Measurements from ENCODE around the gene KLHL3.

DNA sequence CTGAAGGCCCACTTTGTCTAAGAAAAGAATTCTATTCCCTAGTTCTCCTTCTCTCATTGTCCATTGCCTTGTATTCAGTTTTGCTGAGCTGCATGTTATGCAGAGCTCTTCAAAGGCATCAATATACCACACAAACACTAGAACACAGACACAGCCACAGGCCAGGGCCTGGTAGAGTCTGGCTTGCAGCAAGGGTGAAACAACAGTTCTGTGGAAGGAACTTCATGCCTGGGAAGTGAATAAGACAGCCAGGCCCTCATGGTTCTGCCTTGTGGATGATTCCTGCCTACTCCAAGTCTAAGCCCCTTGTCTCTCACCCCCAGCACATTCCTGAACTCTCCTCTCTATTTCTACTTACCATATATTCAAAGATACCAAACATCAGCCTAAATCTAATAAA, 30.8 kb downstream of the KLHL3 start:
- TF ChIP-seq, protein P1, sequence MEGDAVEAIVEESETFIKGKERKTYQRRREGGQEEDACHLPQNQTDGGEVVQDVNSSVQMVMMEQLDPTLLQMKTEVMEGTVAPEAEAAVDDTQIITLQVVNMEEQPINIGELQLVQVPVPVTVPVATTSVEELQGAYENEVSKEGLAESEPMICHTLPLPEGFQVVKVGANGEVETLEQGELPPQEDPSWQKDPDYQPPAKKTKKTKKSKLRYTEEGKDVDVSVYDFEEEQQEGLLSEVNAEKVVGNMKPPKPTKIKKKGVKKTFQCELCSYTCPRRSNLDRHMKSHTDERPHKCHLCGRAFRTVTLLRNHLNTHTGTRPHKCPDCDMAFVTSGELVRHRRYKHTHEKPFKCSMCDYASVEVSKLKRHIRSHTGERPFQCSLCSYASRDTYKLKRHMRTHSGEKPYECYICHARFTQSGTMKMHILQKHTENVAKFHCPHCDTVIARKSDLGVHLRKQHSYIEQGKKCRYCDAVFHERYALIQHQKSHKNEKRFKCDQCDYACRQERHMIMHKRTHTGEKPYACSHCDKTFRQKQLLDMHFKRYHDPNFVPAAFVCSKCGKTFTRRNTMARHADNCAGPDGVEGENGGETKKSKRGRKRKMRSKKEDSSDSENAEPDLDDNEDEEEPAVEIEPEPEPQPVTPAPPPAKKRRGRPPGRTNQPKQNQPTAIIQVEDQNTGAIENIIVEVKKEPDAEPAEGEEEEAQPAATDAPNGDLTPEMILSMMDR (IDR thresholded peaks at IDR 0.05), result no peak
- no peak for TF ChIP-seq POLR2A (IDR thresholded peaks at IDR 0.05)
